Germinal center (tissue), 1 donor: ENCODE data around the gene SPRY4.
"Not testable (repeated sequence)": the region's sequence is repeated elsewhere in the genome, so short reads cannot be mapped to it uniquely, and the experiment has no call there.

Source experiments
- DNase-seq: peaks from one replicate; pipeline ENCODE4 v3.0.0; 2012; ENCODE audit warnings: mixed read lengths, low spot score

SPRY4 gene

GRCh38 chr5:142292249-142292648 lies 32.6 kb downstream of the SPRY4 start:
- DNase-seq = no peak

- no peak for DNase-seq
Observed at GRCh38 chr5:142290577-142291299, 34.1 kb downstream of the SPRY4 start.

- no peak for DNase-seq
Observed at GRCh38 chr5:142289708-142290576, 34.9 kb downstream of the SPRY4 start.

- no peak for DNase-seq
Observed at GRCh38 chr5:142287973-142288313, 36.9 kb downstream of the SPRY4 start.

GRCh38 chr5:142287096-142287972 lies 37.5 kb downstream of the SPRY4 start:
- no peak for DNase-seq

- no peak for DNase-seq
Observed at GRCh38 chr5:142286111-142286510, 38.7 kb downstream of the SPRY4 start.

- DNase-seq = no peak
Observed at GRCh38 chr5:142283304-142283703, 41.5 kb downstream of the SPRY4 start.

GRCh38 chr5:142281966-142282365 lies 42.9 kb downstream of the SPRY4 start:
- no peak for DNase-seq

- no peak for DNase-seq
Observed at GRCh38 chr5:142281008-142281367, 43.8 kb downstream of the SPRY4 start.

- no peak for DNase-seq
Observed at GRCh38 chr5:142280066-142281007, 44.5 kb downstream of the SPRY4 start.

- DNase-seq = no peak
Observed at GRCh38 chr5:142278627-142279026, 46.2 kb downstream of the SPRY4 start.

GRCh38 chr5:142277796-142278195 lies 47.0 kb downstream of the SPRY4 start:
- no peak for DNase-seq

GRCh38 chr5:142276517-142276916 lies 48.3 kb downstream of the SPRY4 start:
- no peak for DNase-seq

GRCh38 chr5:142275496-142275895 lies 49.3 kb downstream of the SPRY4 start:
- no peak for DNase-seq

- DNase-seq = not testable (repeated sequence)
Observed at GRCh38 chr5:142272596-142272995, 52.2 kb downstream of the SPRY4 start.

GRCh38 chr5:142264084-142264483 lies 60.7 kb downstream of the SPRY4 start:
- not testable (repeated sequence) for DNase-seq

GRCh38 chr5:142263346-142263745 lies 61.5 kb downstream of the SPRY4 start:
- no peak for DNase-seq

GRCh38 chr5:142262683-142263082 lies 62.1 kb downstream of the SPRY4 start:
- no peak for DNase-seq
